GM12865 (cell line): Measurements from ENCODE around the gene PCMT1.

ENCODE experiments used
- DNase-seq: peaks from one replicate; pipeline ENCODE4 v3.0.0; 2010; ENCODE audit warnings: low read depth
- H3K4me3 ChIP-seq: 2 replicates; pipeline ENCODE4 v1.5.1; 2011; ENCODE audit warnings: mild to moderate bottlenecking, low read depth, low read length, control low read depth
- CTCF ChIP-seq: IDR thresholded peaks from 2 replicates; pipeline ENCODE4 v1.5.1; 2011; ENCODE audit warnings: low read length, control low read depth, low read depth, inconsistent platforms; ENCODE audit not compliant: insufficient read depth; ENCODE audit errors: missing control alignments

PCMT1 gene

GRCh38 chr6:149749594-149750135 is at the start of gene PCMT1:
PCMT1 (plus strand) TSS chr6:149749741; CDS start chr6:149749902, 161 bp downstream.
- no peak for TF ChIP-seq CTCF
- DNase-seq, result peak; percentile 97
- peak within 1 kb of the TSS; percentile 95 for H3K4me3 ChIP-seq

GRCh38 chr6:149701714-149702113 is 47.8 kb upstream of the PCMT1 start:
- H3K4me3 ChIP-seq, result no peak overlapping the region

GRCh38 chr6:149711711-149712110 is 37.8 kb upstream of the PCMT1 start:
- TF ChIP-seq CTCF, result no peak
- DNase-seq, result no peak
- no peak overlapping the region for H3K4me3 ChIP-seq

More at GRCh38 chr6:149701714-149702113, 47.8 kb upstream of the PCMT1 start:
- no peak for TF ChIP-seq CTCF
- no peak for DNase-seq

GRCh38 chr6:149714442-149714841 is 35.1 kb upstream of the PCMT1 start:
- no peak overlapping the region for H3K4me3 ChIP-seq
- no peak for TF ChIP-seq CTCF
- DNase-seq, result no peak

- no peak for TF ChIP-seq CTCF
- H3K4me3 ChIP-seq, result peak overlapping the region; percentile 100
- peak; percentile 28 for DNase-seq
Observed at GRCh38 chr6:149716181-149716963, 33.2 kb upstream of the PCMT1 start.

GRCh38 chr6:149717255-149717587 is 32.3 kb upstream of the PCMT1 start:
- DNase-seq, result no peak
- H3K4me3 ChIP-seq, result peak overlapping the region; percentile 100
- TF ChIP-seq CTCF, result no peak
